GM18508 (cell line): ENCODE data around the gene IRAK1.

Source experiments
- ATAC-seq: cut with Tn5 transposase; IDR thresholded peaks from one replicate; pipeline ENCODE4 v1.9.1; 2021; ENCODE audit warnings: moderate number of reproducible peaks; ENCODE audit not compliant: insufficient read depth, unreplicated experiment

IRAK1 gene

GRCh38 chrX:153973127-153974002 lies 46.3 kb downstream of the IRAK1 start:
- no peak for ATAC-seq

- ATAC-seq = peak; percentile 31
These were observed 47.2 kb downstream of the IRAK1 start, which contains the start of gene TMEM187 for GRCh38 chrX:153972368-153973126. TSS of gene TMEM187 (plus strand) at chrX:153972754. CDS start at chrX:153982063, 9,309 bp downstream.

- ATAC-seq = peak; percentile 30
These were observed 48.0 kb downstream of the IRAK1 start, which contains the start of gene HCFC1 for GRCh38 chrX:153971450-153972367. TSS of gene HCFC1 (minus strand) at chrX:153971818. CDS start at chrX:153970840, 978 bp downstream.

- peak; percentile 22 for ATAC-seq
These were observed 48.6 kb downstream of the IRAK1 start for GRCh38 chrX:153971124-153971449.

GRCh38 chrX:153970357-153971123 lies 49.2 kb downstream of the IRAK1 start:
- ATAC-seq = peak; percentile 1

- ATAC-seq = no peak
These were observed 49.8 kb downstream of the IRAK1 start for GRCh38 chrX:153969904-153970356.

- ATAC-seq = no peak
These were observed 50.4 kb downstream of the IRAK1 start for GRCh38 chrX:153969125-153969903.

- no peak for ATAC-seq
These were observed 51.0 kb downstream of the IRAK1 start for GRCh38 chrX:153968754-153969124.

- no peak for ATAC-seq
These were observed 51.4 kb downstream of the IRAK1 start for GRCh38 chrX:153968255-153968654.

GRCh38 chrX:153967536-153968224 lies 52.0 kb downstream of the IRAK1 start:
- ATAC-seq = no peak

- ATAC-seq = no peak
These were observed 52.7 kb downstream of the IRAK1 start for GRCh38 chrX:153966841-153967535.

- ATAC-seq = no peak
These were observed 53.4 kb downstream of the IRAK1 start for GRCh38 chrX:153966283-153966688.

GRCh38 chrX:153965406-153965805 lies 54.3 kb downstream of the IRAK1 start:
- no peak for ATAC-seq

GRCh38 chrX:153964105-153964504 lies 55.6 kb downstream of the IRAK1 start:
- no peak for ATAC-seq

GRCh38 chrX:153963546-153963945 lies 56.2 kb downstream of the IRAK1 start:
- ATAC-seq = no peak

- no peak for ATAC-seq
These were observed 58.4 kb downstream of the IRAK1 start for GRCh38 chrX:153961292-153961691.

- ATAC-seq = no peak
These were observed 58.9 kb downstream of the IRAK1 start for GRCh38 chrX:153960786-153961185.
